ENCODE measurements around the gene MADD. TPM values are rescaled to one million over a fixed set of nuclear protein-coding genes. Genes with fewer than 3 reads are reported as not detected.

Gene MADD
- total and polyA plus RNA-seq, 10 of the 15 experiments (the other 5 are each of a cell fraction or from before 2014, with no cell fraction given): 0.47 to 35.4 (median 17.6) TPM

GRCh38 chr11:47366020-47366490, 96.1 kb downstream of the MADD start (continued):
- TF ChIP-seq, protein P1, sequence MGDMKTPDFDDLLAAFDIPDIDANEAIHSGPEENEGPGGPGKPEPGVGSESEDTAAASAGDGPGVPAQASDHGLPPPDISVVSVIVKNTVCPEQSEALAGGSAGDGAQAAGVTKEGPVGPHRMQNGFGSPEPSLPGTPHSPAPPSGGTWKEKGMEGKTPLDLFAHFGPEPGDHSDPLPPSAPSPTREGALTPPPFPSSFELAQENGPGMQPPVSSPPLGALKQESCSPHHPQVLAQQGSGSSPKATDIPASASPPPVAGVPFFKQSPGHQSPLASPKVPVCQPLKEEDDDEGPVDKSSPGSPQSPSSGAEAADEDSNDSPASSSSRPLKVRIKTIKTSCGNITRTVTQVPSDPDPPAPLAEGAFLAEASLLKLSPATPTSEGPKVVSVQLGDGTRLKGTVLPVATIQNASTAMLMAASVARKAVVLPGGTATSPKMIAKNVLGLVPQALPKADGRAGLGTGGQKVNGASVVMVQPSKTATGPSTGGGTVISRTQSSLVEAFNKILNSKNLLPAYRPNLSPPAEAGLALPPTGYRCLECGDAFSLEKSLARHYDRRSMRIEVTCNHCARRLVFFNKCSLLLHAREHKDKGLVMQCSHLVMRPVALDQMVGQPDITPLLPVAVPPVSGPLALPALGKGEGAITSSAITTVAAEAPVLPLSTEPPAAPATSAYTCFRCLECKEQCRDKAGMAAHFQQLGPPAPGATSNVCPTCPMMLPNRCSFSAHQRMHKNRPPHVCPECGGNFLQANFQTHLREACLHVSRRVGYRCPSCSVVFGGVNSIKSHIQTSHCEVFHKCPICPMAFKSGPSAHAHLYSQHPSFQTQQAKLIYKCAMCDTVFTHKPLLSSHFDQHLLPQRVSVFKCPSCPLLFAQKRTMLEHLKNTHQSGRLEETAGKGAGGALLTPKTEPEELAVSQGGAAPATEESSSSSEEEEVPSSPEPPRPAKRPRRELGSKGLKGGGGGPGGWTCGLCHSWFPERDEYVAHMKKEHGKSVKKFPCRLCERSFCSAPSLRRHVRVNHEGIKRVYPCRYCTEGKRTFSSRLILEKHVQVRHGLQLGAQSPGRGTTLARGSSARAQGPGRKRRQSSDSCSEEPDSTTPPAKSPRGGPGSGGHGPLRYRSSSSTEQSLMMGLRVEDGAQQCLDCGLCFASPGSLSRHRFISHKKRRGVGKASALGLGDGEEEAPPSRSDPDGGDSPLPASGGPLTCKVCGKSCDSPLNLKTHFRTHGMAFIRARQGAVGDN (IDR thresholded peaks at IDR 0.05): no peak
- TF ChIP-seq PAX8 (IDR thresholded peaks at IDR 0.05) (no peak), SMARCA5 (IDR thresholded peaks at IDR 0.05) (no peak), BCL3 (IDR thresholded peaks at IDR 0.05; ENCODE audit: borderline replicate concordance, insufficient read depth, low read depth, low read length, poor library complexity, severe bottlenecking) (no peak), PAX5 (IDR thresholded peaks at IDR 0.05; ENCODE audit: borderline replicate concordance, low read depth, low read length) (no peak), KDM1A (IDR thresholded peaks at IDR 0.05; ENCODE audit: borderline replicate concordance) (no peak), WRNIP1 (IDR thresholded peaks at IDR 0.05; ENCODE audit: borderline replicate concordance, low read depth, low read length) (no peak), SUPT20H (IDR thresholded peaks at IDR 0.05; ENCODE audit: borderline replicate concordance, control insufficient read depth, low read depth, low read length) (no peak), SREBF1 (IDR thresholded peaks at IDR 0.05; ENCODE audit: low read length) (no peak), CEBPZ (IDR thresholded peaks at IDR 0.05; ENCODE audit: low read depth, low read length) (no peak), PML (IDR thresholded peaks at IDR 0.05; ENCODE audit: low read length) (no peak), ZZZ3 (IDR thresholded peaks at IDR 0.05; ENCODE audit: control insufficient read depth, insufficient read length, low read depth) (no peak), NRF1 (conservative IDR thresholded peaks at IDR 0.05; ENCODE audit: low read depth, low read length) (no peak), NR2C1 (IDR thresholded peaks at IDR 0.05) (no peak), STAT1 (conservative IDR thresholded peaks at IDR 0.05) (no peak), SMC3 (IDR thresholded peaks at IDR 0.05; ENCODE audit: borderline replicate concordance, low read length) (no peak), RAD21 (IDR thresholded peaks at IDR 0.05; ENCODE audit: insufficient read depth, low read depth, low read length) (no peak), ESRRA (IDR thresholded peaks at IDR 0.05; ENCODE audit: low read length) (no peak), MEF2A (IDR thresholded peaks at IDR 0.05; ENCODE audit: insufficient read depth, low read depth, low read length) (0 out of 2 replicates have a peak, but pooled peaks have one; percentile 51), IKZF2 (IDR thresholded peaks at IDR 0.05) (peak; percentile 55 to 61; a peak in 2 of 4 replicates), FOXM1 (IDR thresholded peaks at IDR 0.05; ENCODE audit: low read depth, low read length) (no peak)
- TF ChIP-seq, protein P2, sequence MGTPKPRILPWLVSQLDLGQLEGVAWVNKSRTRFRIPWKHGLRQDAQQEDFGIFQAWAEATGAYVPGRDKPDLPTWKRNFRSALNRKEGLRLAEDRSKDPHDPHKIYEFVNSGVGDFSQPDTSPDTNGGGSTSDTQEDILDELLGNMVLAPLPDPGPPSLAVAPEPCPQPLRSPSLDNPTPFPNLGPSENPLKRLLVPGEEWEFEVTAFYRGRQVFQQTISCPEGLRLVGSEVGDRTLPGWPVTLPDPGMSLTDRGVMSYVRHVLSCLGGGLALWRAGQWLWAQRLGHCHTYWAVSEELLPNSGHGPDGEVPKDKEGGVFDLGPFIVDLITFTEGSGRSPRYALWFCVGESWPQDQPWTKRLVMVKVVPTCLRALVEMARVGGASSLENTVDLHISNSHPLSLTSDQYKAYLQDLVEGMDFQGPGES (IDR thresholded peaks at IDR 0.05): no peak

Data from GM12878 (cell line).